Measurements from ENCODE around the gene CMSS1.
A peak's percentile ranks its signal among the peaks of the same experiment; 100 is the strongest.

Gene CMSS1

DNA sequence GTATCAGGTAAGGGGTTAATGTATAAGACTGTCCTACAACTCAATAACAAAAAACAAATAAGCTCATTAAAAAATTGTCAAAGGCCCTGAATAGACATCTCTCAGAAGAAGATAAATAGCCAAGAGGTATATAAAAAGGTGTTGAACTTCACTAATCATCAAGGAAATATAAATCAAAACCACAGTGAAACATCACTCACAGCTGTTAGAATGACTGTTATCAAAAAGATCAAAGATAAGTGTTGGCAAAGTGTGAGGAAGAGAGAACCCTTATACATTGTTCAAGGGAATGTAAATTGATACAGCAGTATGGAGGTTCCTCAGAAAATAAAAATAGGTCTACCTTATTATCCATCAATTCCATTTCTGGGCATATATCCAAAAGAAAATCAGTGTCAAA, 201.1 kb downstream of the CMSS1 start:
- Histone ChIP-seq H3K36me3 (ENCODE audit: control insufficient read depth in 1 of 2, insufficient read depth in 2 of 2, low read length in 2 of 2) (no peaks in the 10 kb centered on the region), H3K4me3 (ENCODE audit: low read depth in 1 of 2, low read length in 2 of 2) (no peak overlapping the region), H3K27ac (ENCODE audit: low read depth, low read length) (no peak overlapping the region), H3K4me1 (ENCODE audit: control insufficient read depth in 1 of 2, insufficient read depth in 2 of 2, low read length in 2 of 2) (peaks cover 0 to 4% of the 10 kb centered on the region in 2 donors), H3K9ac (ENCODE audit: low read depth in 1 of 2, low read length in 2 of 2) (no peak overlapping the region), H3K9me3 (ENCODE audit: control insufficient read depth in 1 of 2, low read length in 2 of 2) (peaks cover 0 to 3% of the 10 kb centered on the region in 2 donors), H3K27me3 (ENCODE audit: control insufficient read depth in 1 of 2, insufficient read depth in 2 of 2, low read length in 2 of 2) (no peaks in the 10 kb centered on the region)

DNA sequence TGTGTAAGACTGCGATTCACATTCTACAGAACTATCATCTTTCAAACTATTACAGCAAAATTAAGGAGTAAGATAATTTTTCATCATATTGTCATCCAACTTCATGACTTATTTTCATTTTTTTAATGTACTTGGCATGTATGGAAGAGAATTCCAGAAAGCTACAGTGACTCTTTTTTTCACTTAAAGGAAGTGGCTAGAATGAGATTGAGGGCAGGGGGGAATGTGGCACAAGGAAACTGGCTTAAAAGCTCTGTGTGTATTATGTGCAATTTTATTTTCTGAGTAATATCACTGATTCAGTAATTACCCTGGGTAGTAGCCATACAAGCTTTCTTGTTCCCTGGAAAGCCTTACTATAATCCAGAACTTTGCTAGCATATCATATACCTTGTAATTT, 202.1 kb downstream of the CMSS1 start:
- Histone ChIP-seq H3K27ac (ENCODE audit: low read depth, low read length) (no peak overlapping the region), H3K9me3 (ENCODE audit: control insufficient read depth in 1 of 2, low read length in 2 of 2) (peaks cover 0 to 3% of the 10 kb centered on the region in 2 donors), H3K36me3 (ENCODE audit: control insufficient read depth in 1 of 2, insufficient read depth in 2 of 2, low read length in 2 of 2) (no peaks in the 10 kb centered on the region), H3K4me1 (ENCODE audit: control insufficient read depth in 1 of 2, insufficient read depth in 2 of 2, low read length in 2 of 2) (peaks cover 6 to 13% of the 10 kb centered on the region in 2 donors), H3K4me3 (ENCODE audit: low read depth in 1 of 2, low read length in 2 of 2) (no peak overlapping the region), H3K9ac (ENCODE audit: low read depth in 1 of 2, low read length in 2 of 2) (no peak overlapping the region), H3K27me3 (ENCODE audit: control insufficient read depth in 1 of 2, insufficient read depth in 2 of 2, low read length in 2 of 2) (no peaks in the 10 kb centered on the region)

DNA sequence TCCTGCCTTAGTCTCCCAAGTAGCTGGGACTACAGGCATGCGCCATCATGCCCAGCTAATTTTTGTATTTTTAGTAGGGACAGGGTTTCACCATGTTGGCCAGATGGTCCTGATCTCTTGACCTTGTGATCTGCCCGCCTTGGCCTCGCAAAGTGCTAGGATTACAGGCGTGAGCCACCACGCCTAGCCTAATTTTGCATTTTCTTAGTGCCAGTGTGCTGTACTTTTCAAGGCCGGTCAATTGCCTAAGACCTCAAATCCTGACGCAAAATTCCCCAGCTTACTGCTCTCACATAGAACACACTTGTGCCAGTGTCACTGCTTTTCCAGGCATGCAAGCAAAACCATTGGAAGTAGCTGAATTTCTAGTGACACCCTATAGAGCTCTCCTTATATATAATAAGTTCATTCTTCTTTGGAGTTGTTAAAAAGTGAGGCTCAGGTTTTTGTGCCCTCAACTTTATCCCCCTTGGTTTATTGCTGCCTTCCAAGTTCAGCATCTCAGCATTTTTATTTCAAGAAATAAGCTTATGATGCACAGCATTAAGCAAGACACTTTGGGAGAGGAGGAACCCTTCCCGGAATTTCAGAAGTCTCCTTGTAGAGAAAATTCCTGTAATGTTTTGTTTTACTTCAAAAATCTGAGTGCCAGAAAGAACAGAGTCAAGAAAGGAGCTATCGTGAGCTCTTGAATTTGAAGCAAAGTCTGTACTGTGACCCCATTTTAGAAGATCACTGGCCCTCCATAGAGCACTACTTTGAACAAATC, 203.4 kb downstream of the CMSS1 start:
- no peak overlapping the region for H3K27ac ChIP-seq (ENCODE audit: low read depth, low read length)

GRCh38 chr3:100022506-100022905, 204.8 kb downstream of the CMSS1 start:
- H3K4me1 ChIP-seq (ENCODE audit: control insufficient read depth in 1 of 2, insufficient read depth in 2 of 2, low read length in 2 of 2) = peaks cover 11 to 22% of the 10 kb centered on the region in 2 donors
- no peak overlapping the region for H3K4me3 ChIP-seq (ENCODE audit: low read depth in 1 of 2, low read length in 2 of 2)
- no peak overlapping the region for H3K9ac ChIP-seq (ENCODE audit: low read depth in 1 of 2, low read length in 2 of 2)
- H3K27ac ChIP-seq (ENCODE audit: low read depth, low read length) = no peak overlapping the region
- H3K27me3 ChIP-seq (ENCODE audit: control insufficient read depth in 1 of 2, insufficient read depth in 2 of 2, low read length in 2 of 2) = no peaks in the 10 kb centered on the region
- no peaks in the 10 kb centered on the region for H3K9me3 ChIP-seq (ENCODE audit: control insufficient read depth in 1 of 2, low read length in 2 of 2)
- no peaks in the 10 kb centered on the region for H3K36me3 ChIP-seq (ENCODE audit: control insufficient read depth in 1 of 2, insufficient read depth in 2 of 2, low read length in 2 of 2)

More for the DNA sequence above, 203.4 kb downstream of the CMSS1 start:
- Histone ChIP-seq H3K4me1 (ENCODE audit: control insufficient read depth in 1 of 2, insufficient read depth in 2 of 2, low read length in 2 of 2) (peaks cover 11 to 22% of the 10 kb centered on the region in 2 donors), H3K9me3 (ENCODE audit: control insufficient read depth in 1 of 2, low read length in 2 of 2) (no peaks in the 10 kb centered on the region), H3K27me3 (ENCODE audit: control insufficient read depth in 1 of 2, insufficient read depth in 2 of 2, low read length in 2 of 2) (no peaks in the 10 kb centered on the region), H3K4me3 (ENCODE audit: low read depth in 1 of 2, low read length in 2 of 2) (no peak overlapping the region), H3K36me3 (ENCODE audit: control insufficient read depth in 1 of 2, insufficient read depth in 2 of 2, low read length in 2 of 2) (no peaks in the 10 kb centered on the region), H3K9ac (ENCODE audit: low read depth in 1 of 2, low read length in 2 of 2) (no peak overlapping the region)

DNA sequence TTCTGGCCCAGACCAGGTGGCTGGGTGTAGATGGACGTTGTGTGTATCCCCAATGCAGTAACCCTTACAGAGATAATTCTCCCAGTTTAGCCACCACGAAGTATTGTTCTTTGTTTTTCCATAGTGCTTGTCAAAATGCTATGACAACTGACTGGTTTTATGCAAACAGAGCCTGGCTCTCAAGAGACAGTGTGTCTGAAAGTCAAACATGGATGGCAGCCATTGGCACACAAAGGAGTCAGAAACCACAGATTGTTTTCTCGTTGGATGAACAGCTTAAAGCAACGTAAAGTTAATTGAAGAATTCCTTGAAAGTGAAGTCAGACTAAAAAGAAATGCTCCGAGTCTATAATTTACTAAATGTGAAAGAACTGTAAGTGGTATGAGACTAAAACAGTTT, 205.5 kb downstream of the CMSS1 start:
- Histone ChIP-seq H3K9me3 (ENCODE audit: control insufficient read depth in 1 of 2, low read length in 2 of 2) (no peaks in the 10 kb centered on the region), H3K4me3 (ENCODE audit: low read depth in 1 of 2, low read length in 2 of 2) (no peak overlapping the region), H3K4me1 (ENCODE audit: control insufficient read depth in 1 of 2, insufficient read depth in 2 of 2, low read length in 2 of 2) (peaks cover 11 to 22% of the 10 kb centered on the region in 2 donors), H3K9ac (ENCODE audit: low read depth in 1 of 2, low read length in 2 of 2) (no peak overlapping the region), H3K27ac (ENCODE audit: low read depth, low read length) (no peak overlapping the region), H3K36me3 (ENCODE audit: control insufficient read depth in 1 of 2, insufficient read depth in 2 of 2, low read length in 2 of 2) (no peaks in the 10 kb centered on the region), H3K27me3 (ENCODE audit: control insufficient read depth in 1 of 2, insufficient read depth in 2 of 2, low read length in 2 of 2) (no peaks in the 10 kb centered on the region)

DNA sequence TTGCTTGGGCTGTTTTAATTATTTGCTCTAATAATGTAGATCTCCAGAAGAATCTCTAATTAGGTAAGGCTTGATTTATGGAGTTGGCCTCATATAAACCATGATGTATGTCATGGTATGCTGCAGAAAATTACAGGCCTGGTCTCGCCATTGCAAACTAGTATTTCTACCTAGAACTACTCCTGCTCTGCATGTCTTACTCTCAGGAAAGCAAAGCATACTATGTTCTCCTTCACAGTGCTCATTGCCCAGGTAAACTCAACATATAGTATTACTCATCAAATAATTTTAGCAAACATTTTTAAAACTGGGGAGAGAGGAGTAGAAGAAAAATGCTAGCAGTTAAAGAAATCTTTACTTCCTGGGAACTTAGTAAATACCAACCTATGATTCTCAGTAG, 205.9 kb downstream of the CMSS1 start:
- Histone ChIP-seq H3K4me3 (ENCODE audit: low read depth in 1 of 2, low read length in 2 of 2) (no peak overlapping the region), H3K9me3 (ENCODE audit: control insufficient read depth in 1 of 2, low read length in 2 of 2) (no peaks in the 10 kb centered on the region), H3K27me3 (ENCODE audit: control insufficient read depth in 1 of 2, insufficient read depth in 2 of 2, low read length in 2 of 2) (no peaks in the 10 kb centered on the region), H3K27ac (ENCODE audit: low read depth, low read length) (no peak overlapping the region), H3K9ac (ENCODE audit: low read depth in 1 of 2, low read length in 2 of 2) (no peak overlapping the region), H3K4me1 (ENCODE audit: control insufficient read depth in 1 of 2, insufficient read depth in 2 of 2, low read length in 2 of 2) (peaks cover 11 to 22% of the 10 kb centered on the region in 2 donors), H3K36me3 (ENCODE audit: control insufficient read depth in 1 of 2, insufficient read depth in 2 of 2, low read length in 2 of 2) (no peaks in the 10 kb centered on the region)

DNA sequence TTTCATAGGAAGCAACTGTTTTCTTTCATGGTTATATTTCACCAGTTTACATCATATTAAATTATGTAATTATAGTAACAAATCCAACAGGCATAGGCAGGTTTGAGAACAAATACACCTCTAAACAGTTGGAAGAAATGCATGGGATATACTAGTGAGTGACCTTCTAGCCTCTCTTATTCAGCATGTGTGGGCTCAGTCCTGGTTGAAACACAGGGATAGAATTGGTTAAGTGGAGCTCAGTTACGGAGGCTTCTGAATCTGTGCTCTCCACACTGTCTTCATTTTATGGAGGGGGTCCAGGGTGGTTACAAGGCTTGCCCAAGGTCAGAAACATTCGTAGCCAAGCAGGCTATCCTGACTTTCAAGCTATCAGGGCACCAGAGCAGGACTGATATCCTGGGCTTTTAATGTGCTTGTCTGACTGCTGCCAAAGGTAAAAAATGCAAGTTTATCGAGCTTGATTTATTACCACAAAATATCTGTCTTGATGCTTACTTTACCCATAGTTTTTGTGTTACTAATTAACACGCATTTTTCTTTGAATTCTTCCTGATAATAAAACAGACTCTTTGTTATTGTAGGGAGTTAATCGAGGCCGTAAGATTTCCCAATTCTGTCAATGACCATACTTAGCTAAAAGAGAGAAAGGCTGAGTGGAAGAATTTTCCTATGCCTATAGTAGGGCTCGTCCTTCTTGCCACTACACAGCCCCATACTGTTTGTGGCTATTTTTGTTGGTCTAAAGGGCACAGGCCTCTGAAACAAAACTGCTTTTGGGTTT, 207.1 kb downstream of the CMSS1 start:
- peak overlapping the region; percentile 20 to 24 for H3K4me3 ChIP-seq (ENCODE audit: low read depth in 1 of 2, low read length in 2 of 2)
- H3K27ac ChIP-seq (ENCODE audit: low read depth, low read length) = no peak overlapping the region
- H3K9me3 ChIP-seq (ENCODE audit: control insufficient read depth in 1 of 2, low read length in 2 of 2) = no peaks in the 10 kb centered on the region
- H3K4me1 ChIP-seq (ENCODE audit: control insufficient read depth in 1 of 2, insufficient read depth in 2 of 2, low read length in 2 of 2) = peaks cover 11 to 22% of the 10 kb centered on the region in 2 donors
- no peak overlapping the region for H3K9ac ChIP-seq (ENCODE audit: low read depth in 1 of 2, low read length in 2 of 2)
- H3K36me3 ChIP-seq (ENCODE audit: control insufficient read depth in 1 of 2, insufficient read depth in 2 of 2, low read length in 2 of 2) = no peaks in the 10 kb centered on the region
- H3K27me3 ChIP-seq (ENCODE audit: control insufficient read depth in 1 of 2, insufficient read depth in 2 of 2, low read length in 2 of 2) = no peaks in the 10 kb centered on the region

DNA sequence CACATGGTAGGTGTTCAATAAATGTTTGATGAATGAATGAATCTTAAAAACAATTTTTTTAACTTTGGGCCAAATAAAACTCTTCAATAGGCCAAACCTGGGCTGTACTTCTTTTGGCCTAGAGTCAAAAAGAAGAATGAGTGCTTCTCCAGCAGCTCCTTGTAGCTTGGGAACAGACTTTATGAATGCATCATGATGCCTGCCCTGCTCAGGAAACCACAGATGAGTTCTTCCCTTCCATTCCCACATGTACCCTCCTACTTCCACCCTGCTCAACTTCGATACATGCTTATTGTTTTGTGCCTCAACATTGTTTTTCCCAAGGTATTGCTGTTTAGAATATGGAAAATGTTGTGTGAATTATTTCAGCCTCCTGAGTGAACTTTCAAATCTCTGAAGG, 209.7 kb downstream of the CMSS1 start:
- no peak overlapping the region for H3K9ac ChIP-seq (ENCODE audit: low read depth in 1 of 2, low read length in 2 of 2)
- no peaks in the 10 kb centered on the region for H3K9me3 ChIP-seq (ENCODE audit: control insufficient read depth in 1 of 2, low read length in 2 of 2)
- no peaks in the 10 kb centered on the region for H3K36me3 ChIP-seq (ENCODE audit: control insufficient read depth in 1 of 2, insufficient read depth in 2 of 2, low read length in 2 of 2)
- H3K27ac ChIP-seq (ENCODE audit: low read depth, low read length) = no peak overlapping the region
- H3K27me3 ChIP-seq (ENCODE audit: control insufficient read depth in 1 of 2, insufficient read depth in 2 of 2, low read length in 2 of 2) = no peaks in the 10 kb centered on the region
- H3K4me3 ChIP-seq (ENCODE audit: low read depth in 1 of 2, low read length in 2 of 2) = no peak overlapping the region
- H3K4me1 ChIP-seq (ENCODE audit: control insufficient read depth in 1 of 2, insufficient read depth in 2 of 2, low read length in 2 of 2) = peaks cover 11 to 22% of the 10 kb centered on the region in 2 donors

- peaks cover 11 to 15% of the 10 kb centered on the region in 2 donors for H3K4me1 ChIP-seq (ENCODE audit: control insufficient read depth in 1 of 2, insufficient read depth in 2 of 2, low read length in 2 of 2)
- no peaks in the 10 kb centered on the region for H3K36me3 ChIP-seq (ENCODE audit: control insufficient read depth in 1 of 2, insufficient read depth in 2 of 2, low read length in 2 of 2)
- H3K4me3 ChIP-seq (ENCODE audit: low read depth in 1 of 2, low read length in 2 of 2) = no peak overlapping the region
- no peaks in the 10 kb centered on the region for H3K27me3 ChIP-seq (ENCODE audit: control insufficient read depth in 1 of 2, insufficient read depth in 2 of 2, low read length in 2 of 2)
- no peak overlapping the region for H3K27ac ChIP-seq (ENCODE audit: low read depth, low read length)
- no peak overlapping the region for H3K9ac ChIP-seq (ENCODE audit: low read depth in 1 of 2, low read length in 2 of 2)
- H3K9me3 ChIP-seq (ENCODE audit: control insufficient read depth in 1 of 2, low read length in 2 of 2) = no peaks in the 10 kb centered on the region
These were observed 211.4 kb downstream of the CMSS1 start for GRCh38 chr3:100029052-100029451.

- Histone ChIP-seq H3K27ac (ENCODE audit: low read depth, low read length) (no peak overlapping the region), H3K36me3 (ENCODE audit: control insufficient read depth in 1 of 2, insufficient read depth in 2 of 2, low read length in 2 of 2) (no peaks in the 10 kb centered on the region), H3K9me3 (ENCODE audit: control insufficient read depth in 1 of 2, low read length in 2 of 2) (no peaks in the 10 kb centered on the region), H3K9ac (ENCODE audit: low read depth in 1 of 2, low read length in 2 of 2) (no peak overlapping the region), H3K27me3 (ENCODE audit: control insufficient read depth in 1 of 2, insufficient read depth in 2 of 2, low read length in 2 of 2) (no peaks in the 10 kb centered on the region), H3K4me1 (ENCODE audit: control insufficient read depth in 1 of 2, insufficient read depth in 2 of 2, low read length in 2 of 2) (peaks cover 9 to 14% of the 10 kb centered on the region in 2 donors), H3K4me3 (ENCODE audit: low read depth in 1 of 2, low read length in 2 of 2) (no peak overlapping the region)
These were observed 212.0 kb downstream of the CMSS1 start for GRCh38 chr3:100029689-100030088.
